ENCODE results near the gene C9orf57.
"Not testable (repeated sequence)": the region's sequence is repeated elsewhere in the genome, so short reads cannot be mapped to it uniquely, and the experiment has no call there.

- TF ChIP-seq CTCF (IDR thresholded peaks at IDR 0.05; ENCODE audit: insufficient read depth, low read length); POLR2AphosphoS5 (IDR thresholded peaks at IDR 0.05; ENCODE audit: low read depth); REST (IDR thresholded peaks at IDR 0.05; ENCODE audit: insufficient replicate concordance, low read depth); GABPA (IDR thresholded peaks at IDR 0.05; ENCODE audit: low read depth); SPI1 (IDR thresholded peaks at IDR 0.05; ENCODE audit: borderline replicate concordance, low read depth): not testable (repeated sequence)
Measured at GRCh38 chr9:72074666-72075065, 14.3 kb upstream of the C9orf57 start.

All from HL-60 (cell line).